OCI-LY3 (cell line): Measurements from ENCODE around the gene GSTCD.

ENCODE experiments used
- H2AFZ ChIP-seq: fragments of 200-600, 300-600 bp; shearing (Covaris generic); 2 replicates; pipeline ENCODE4 v1.6.0; 2014; ENCODE audit warnings: antibody characterized with exemption, low read depth, low read length
- H3K27ac ChIP-seq: fragments of 200-600, 300-600 bp; sonication (generic); 2 replicates; pipeline ENCODE4 v1.5.1; 2014; ENCODE audit warnings: mild to moderate bottlenecking, low read length, moderate library complexity, mixed read lengths
- H3K27me3 ChIP-seq: fragments of 200-600, 300-600 bp; sonication (generic); 2 replicates; pipeline ENCODE4 v1.6.1; 2014; ENCODE audit warnings: low read depth, low read length, mixed read lengths
- H3K36me3 ChIP-seq: fragments of 200-600, 300-600 bp; sonication (generic); replicated peaks from 2 replicates; pipeline ENCODE3; 2014; ENCODE audit warnings: low read depth, low read length, mixed read lengths
- H3K4me1 ChIP-seq: fragments of 300-600, 200-600 bp; sonication (generic); 2 replicates; pipeline ENCODE4 v1.6.1; 2014; ENCODE audit warnings: low read length, mixed read lengths
- H3K4me2 ChIP-seq: fragments of 200-600, 300-600 bp; sonication (generic); 2 replicates; pipeline ENCODE4 v1.6.1; 2014; ENCODE audit warnings: low read length, mixed read lengths
- H3K4me3 ChIP-seq: fragments of 300-600, 200-600 bp; sonication (generic); 2 replicates; pipeline ENCODE4 v1.5.1; 2014; ENCODE audit warnings: antibody characterized with exemption, mild to moderate bottlenecking, low read length, moderate library complexity
- H3K79me2 ChIP-seq: fragments of 300-600, 200-600 bp; shearing (Covaris generic); 2 replicates; pipeline ENCODE4 v1.6.1; 2014; ENCODE audit warnings: mild to moderate bottlenecking, low read length, mixed read lengths
- H3K9ac ChIP-seq: fragments of 300-600, 200-600 bp; shearing (Covaris generic); 2 replicates; pipeline ENCODE4 v1.6.0; 2014; ENCODE audit warnings: mild to moderate bottlenecking, low read length, moderate library complexity
- H3K9me3 ChIP-seq: fragments of 200-600, 300-600 bp; shearing (Covaris generic); 2 replicates; pipeline ENCODE4 v1.6.1; 2014; ENCODE audit warnings: low read length, mixed read lengths; ENCODE audit not compliant: insufficient read depth
- H4K20me1 ChIP-seq: fragments of 200-600, 300-600 bp; sonication (generic); 2 replicates; pipeline ENCODE4 v1.6.1; 2016; ENCODE audit warnings: low read length, mixed read lengths; ENCODE audit not compliant: insufficient read depth
- EZH2phosphoT487 ChIP-seq: fragments of 200-600 bp; shearing (Covaris generic); IDR thresholded peaks from 2 replicates; pipeline ENCODE4 v1.6.1; 2018; ENCODE audit warnings: antibody characterized with exemption, mixed run types, low read depth
- TF ChIP-seq, protein P1 (sequence below): fragments of 200-600, 300-600 bp; sonication (generic); IDR thresholded peaks from 2 replicates; pipeline ENCODE4 v1.5.1; 2014; ENCODE audit warnings: antibody characterized with exemption, low read length, low read depth

GSTCD gene

DNA sequence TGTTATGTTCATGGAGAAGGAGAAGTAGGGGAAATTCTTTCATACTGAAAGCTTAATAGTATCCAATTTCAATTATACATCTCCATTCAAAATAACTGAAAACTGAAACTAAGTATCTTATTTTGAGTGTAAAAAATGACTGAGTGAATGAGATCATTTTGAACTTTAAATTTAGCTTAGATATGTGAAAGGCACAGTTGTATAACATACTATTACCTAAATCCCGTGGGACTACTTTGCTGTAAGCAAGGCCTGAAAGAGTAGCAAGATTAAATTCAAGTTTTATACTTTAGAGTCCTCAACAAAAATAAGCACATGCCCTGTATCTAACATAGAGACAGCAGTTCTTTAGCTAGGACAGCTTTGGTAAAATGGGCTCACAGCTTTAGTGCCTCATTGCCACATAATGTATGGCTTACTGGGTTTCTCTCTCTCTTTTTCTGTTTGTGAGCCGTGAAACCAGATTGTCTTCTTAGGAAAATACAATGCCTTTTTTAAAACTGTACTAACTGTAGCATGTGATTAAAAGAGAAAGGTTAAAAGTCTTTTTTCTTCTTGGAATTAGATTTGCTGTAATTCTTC is 43.2 kb downstream of the GSTCD start:
- TF ChIP-seq EZH2phosphoT487: no peak
- TF ChIP-seq, protein P1, sequence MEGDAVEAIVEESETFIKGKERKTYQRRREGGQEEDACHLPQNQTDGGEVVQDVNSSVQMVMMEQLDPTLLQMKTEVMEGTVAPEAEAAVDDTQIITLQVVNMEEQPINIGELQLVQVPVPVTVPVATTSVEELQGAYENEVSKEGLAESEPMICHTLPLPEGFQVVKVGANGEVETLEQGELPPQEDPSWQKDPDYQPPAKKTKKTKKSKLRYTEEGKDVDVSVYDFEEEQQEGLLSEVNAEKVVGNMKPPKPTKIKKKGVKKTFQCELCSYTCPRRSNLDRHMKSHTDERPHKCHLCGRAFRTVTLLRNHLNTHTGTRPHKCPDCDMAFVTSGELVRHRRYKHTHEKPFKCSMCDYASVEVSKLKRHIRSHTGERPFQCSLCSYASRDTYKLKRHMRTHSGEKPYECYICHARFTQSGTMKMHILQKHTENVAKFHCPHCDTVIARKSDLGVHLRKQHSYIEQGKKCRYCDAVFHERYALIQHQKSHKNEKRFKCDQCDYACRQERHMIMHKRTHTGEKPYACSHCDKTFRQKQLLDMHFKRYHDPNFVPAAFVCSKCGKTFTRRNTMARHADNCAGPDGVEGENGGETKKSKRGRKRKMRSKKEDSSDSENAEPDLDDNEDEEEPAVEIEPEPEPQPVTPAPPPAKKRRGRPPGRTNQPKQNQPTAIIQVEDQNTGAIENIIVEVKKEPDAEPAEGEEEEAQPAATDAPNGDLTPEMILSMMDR: no peak
- no peak overlapping the region for H2AFZ ChIP-seq
- H3K27ac ChIP-seq: peak overlapping the region; percentile 60
- H4K20me1 ChIP-seq: no peaks in the 10 kb centered on the region
- no peaks in the 10 kb centered on the region for H3K27me3 ChIP-seq
- peaks cover 8% of the 10 kb centered on the region for H3K36me3 ChIP-seq
- H3K79me2 ChIP-seq: no peaks in the 10 kb centered on the region
- no peaks in the 10 kb centered on the region for H3K9me3 ChIP-seq
- peak overlapping the region; percentile 46 for H3K4me2 ChIP-seq
- H3K9ac ChIP-seq: no peak overlapping the region
- H3K4me1 ChIP-seq: peaks cover 53% of the 10 kb centered on the region
- no peak overlapping the region for H3K4me3 ChIP-seq

DNA sequence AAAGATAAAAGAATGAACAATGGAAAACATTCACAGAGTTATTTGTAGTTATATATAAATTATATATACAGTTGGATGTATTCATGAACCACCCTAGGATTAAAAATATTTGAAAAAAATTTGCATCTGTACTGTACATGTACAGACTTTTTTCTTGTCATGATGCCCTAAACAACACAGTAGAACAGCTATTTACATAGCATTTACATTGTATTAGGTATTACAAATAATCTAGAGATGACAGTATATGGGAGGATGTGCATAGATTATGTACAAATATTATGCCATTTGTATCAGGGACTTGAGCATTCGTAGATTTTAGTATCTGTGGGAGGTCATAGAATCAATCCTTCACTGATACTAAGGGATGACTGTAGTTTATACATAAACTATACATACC is 44.8 kb downstream of the GSTCD start:
- Histone ChIP-seq H2AFZ (no peak overlapping the region), H3K36me3 (peaks cover 8% of the 10 kb centered on the region), H3K9me3 (no peaks in the 10 kb centered on the region), H3K4me3 (no peak overlapping the region), H3K27me3 (no peaks in the 10 kb centered on the region), H3K4me1 (peaks cover 45% of the 10 kb centered on the region), H3K4me2 (no peak overlapping the region), H3K79me2 (no peaks in the 10 kb centered on the region), H3K9ac (no peak overlapping the region), H4K20me1 (no peaks in the 10 kb centered on the region), H3K27ac (no peak overlapping the region)
- no peak for TF ChIP-seq EZH2phosphoT487
- TF ChIP-seq, protein P1: no peak

DNA sequence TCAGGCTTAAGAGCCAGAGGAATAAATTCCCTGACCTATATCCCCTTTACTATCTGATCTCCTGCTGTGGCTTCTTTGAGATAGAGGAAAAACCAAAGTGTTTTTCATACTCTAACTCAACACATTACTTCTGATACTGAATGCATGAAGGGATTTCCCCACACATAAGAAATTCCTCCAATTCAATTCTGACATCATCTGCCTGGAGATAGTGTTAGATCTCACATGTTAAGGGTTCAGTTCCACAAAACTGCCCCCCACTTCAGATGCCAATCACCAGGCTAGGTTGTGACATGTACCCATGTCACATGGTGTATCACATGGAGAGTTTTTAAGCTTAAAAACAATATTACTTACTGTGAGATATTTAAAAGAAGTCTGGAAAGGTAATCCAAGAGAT is 46.8 kb downstream of the GSTCD start:
- Histone ChIP-seq H3K79me2 (no peaks in the 10 kb centered on the region), H3K4me1 (peaks cover 50% of the 10 kb centered on the region), H3K9ac (no peak overlapping the region), H3K27ac (peak overlapping the region; percentile 29; the same call in 1 of the 2 replicates), H3K4me2 (peak overlapping the region; percentile 50), H3K4me3 (no peak overlapping the region), H2AFZ (no peak overlapping the region), H3K27me3 (no peaks in the 10 kb centered on the region), H3K9me3 (no peaks in the 10 kb centered on the region), H4K20me1 (no peaks in the 10 kb centered on the region), H3K36me3 (peaks cover 4% of the 10 kb centered on the region)
- TF ChIP-seq EZH2phosphoT487: no peak
- TF ChIP-seq, protein P1: no peak

DNA sequence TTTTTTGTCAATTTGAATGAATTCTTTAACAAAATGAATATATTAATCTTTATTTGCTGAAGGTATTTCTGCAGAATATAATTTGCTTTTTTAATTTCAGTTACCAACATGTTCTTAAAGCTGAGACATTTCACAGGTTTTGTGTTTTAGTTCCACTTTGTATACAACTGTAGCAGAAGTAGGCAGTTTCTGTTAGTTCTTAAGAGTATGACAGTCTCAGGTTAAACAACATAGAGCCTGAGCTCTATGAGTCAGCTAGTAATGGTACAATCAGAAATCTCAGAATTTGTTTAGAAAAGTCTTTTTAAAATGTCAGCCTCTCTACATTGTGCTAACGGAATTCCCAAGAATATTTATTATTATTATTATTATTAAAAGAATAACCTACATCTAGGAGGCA is 50.4 kb downstream of the GSTCD start:
- TF ChIP-seq, protein P1: no peak
- TF ChIP-seq EZH2phosphoT487: no peak
- Histone ChIP-seq H3K27me3 (no peaks in the 10 kb centered on the region), H3K4me3 (no peak overlapping the region), H4K20me1 (no peaks in the 10 kb centered on the region), H3K4me1 (peaks cover 33% of the 10 kb centered on the region), H3K27ac (peak overlapping the region; percentile 7), H3K79me2 (no peaks in the 10 kb centered on the region), H3K36me3 (no peaks in the 10 kb centered on the region), H3K9ac (no peak overlapping the region), H3K9me3 (no peaks in the 10 kb centered on the region), H3K4me2 (peak overlapping the region; percentile 12), H2AFZ (no peak overlapping the region)
